Gastroesophageal sphincter (tissue), 4 donors: ENCODE results near the gene SLC6A14. TPM values are rescaled to one million over a fixed set of nuclear protein-coding genes. Genes with fewer than 3 reads are reported as not detected.

Source experiments
- ATAC-seq: fragments of 150-250 bp; one replicate; pipeline ENCODE4 v1.9.1; 2016; ENCODE audit warnings: mild to moderate bottlenecking, moderate library complexity
- H3K27ac ChIP-seq, 4 donors: fragments of 200-600 bp; sonication (generic) in 3 of 4; 1 replicate in 3 of 4; 2 replicates in 1 of 4; pipeline ENCODE4 v1.5.1; 2016 to 2019
- H3K27me3 ChIP-seq: fragments of 200-600 bp; sonication (generic); one replicate; pipeline ENCODE4 v1.5.1; 2019
- H3K36me3 ChIP-seq, 2 donors: fragments of 200-600 bp; sonication (generic); one replicate each; pipeline ENCODE4 v1.5.1; 2019; ENCODE audit warnings: control low read depth in 1 of 2
- H3K4me1 ChIP-seq, 3 donors: fragments of 200-600 bp; sonication (generic); 1 replicate in 2 of 3; 2 replicates in 1 of 3; pipeline ENCODE4 v1.5.1; 2016 to 2019; ENCODE audit warnings: control low read depth in 2 of 3
- H3K4me3 ChIP-seq, 2 donors: fragments of 200-600 bp; sonication (generic); one replicate each; pipeline ENCODE4 v1.5.1; 2019; ENCODE audit warnings: mild to moderate bottlenecking in 1 of 2, moderate library complexity in 1 of 2
- H3K9me3 ChIP-seq, 3 donors: fragments of 200-600 bp; sonication (generic); one replicate each; pipeline ENCODE4 v1.5.1; 2017 to 2019; ENCODE audit warnings: control low read depth in 2 of 3
- CTCF ChIP-seq, 4 experiments: fragments of 200-600 bp in 2 of 4; fragments of 450-650 bp in 2 of 4; sonication (generic) in 1 of 4; IDR thresholded peaks; one replicate each; pipeline ENCODE4 v1.5.1; 2017 to 2019; ENCODE audit warnings: antibody characterized with exemption in 4 of 4, mild to moderate bottlenecking in 2 of 4, moderate library complexity in 2 of 4
- EP300 ChIP-seq: sonication (generic); formaldehyde crosslinking; IDR thresholded peaks from one replicate; pipeline ENCODE4 v1.6.1; 2017; ENCODE audit warnings: antibody characterized with exemption, mild to moderate bottlenecking
- POLR2A ChIP-seq, 2 donors: fragments of 450-650 bp; IDR thresholded peaks; one replicate each; pipeline ENCODE4 v1.6.1; 2017; ENCODE audit warnings: antibody characterized with exemption in 2 of 2, mild to moderate bottlenecking in 2 of 2, moderate library complexity in 1 of 2
- POLR2AphosphoS5 ChIP-seq: sonication (generic); formaldehyde crosslinking; IDR thresholded peaks from one replicate; pipeline ENCODE4 v1.6.1; 2017; ENCODE audit warnings: antibody characterized with exemption
- WGBS, 2 donors: methylation state at CpG; one replicate each; pipeline ENCODE4 v1.1.5; 2018; ENCODE audit warnings: low coverage in 1 of 2; 5-methylcytosine and 5-hydroxymethylcytosine counted together
- total RNA-seq, 4 donors: library from RNA; depleted of rRNA; stranded (reverse); fragments of >200 nt; gene quantifications; one replicate each; pipeline ENCODE4 v1.1.0, GENCODE V29; 2016

The SLC6A14 gene
- total RNA-seq, result 1 to 10 TPM in 1 of 4 donors, not detected in 3; 1.0 TPM

DNA sequence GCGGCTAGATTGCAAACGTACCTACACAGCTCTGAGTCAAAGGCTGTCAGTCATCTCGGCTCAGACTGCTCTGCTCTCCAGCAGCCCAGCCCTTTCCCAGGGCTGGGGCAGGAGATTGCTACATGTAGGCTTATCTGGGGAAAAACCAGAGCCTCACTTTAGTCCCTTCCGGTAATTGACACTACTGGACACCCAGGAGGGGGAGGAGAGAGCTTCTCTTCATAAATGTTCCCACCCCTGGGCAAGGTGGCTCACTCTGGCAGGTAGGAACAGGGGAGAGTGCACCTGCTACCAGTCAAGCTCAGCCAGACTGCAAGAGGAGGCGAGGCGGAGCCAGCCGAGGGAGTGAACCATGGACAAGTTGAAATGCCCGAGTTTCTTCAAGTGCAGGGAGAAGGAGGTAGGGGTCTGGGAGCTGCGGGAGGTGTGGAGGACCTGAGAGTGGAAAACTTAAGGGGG is at the start of gene SLC6A14:
TSS of gene SLC6A14 (plus strand) at position 249 of the 459 bp plus-strand sequence. CDS start at position 353, 104 bp downstream.
- Histone ChIP-seq H3K27ac (no peak within 1 kb of the TSS), H3K4me3 (no peak within 1 kb of the TSS), H3K36me3 (no peaks in the 10 kb centered on the region), H3K4me1 (no peaks in the 10 kb centered on the region), H3K9me3 (no peaks in the 10 kb centered on the region), H3K27me3 (no peaks in the 10 kb centered on the region)
- 69% methylated on average over 6 of the region's 9 CpGs; no CpG with 5 or more reads in 1 of the 2 donors for WGBS, 2 donors
- TF ChIP-seq CTCF (IDR thresholded peaks at IDR 0.05) (no peak), POLR2AphosphoS5 (no peak), EP300 (no peak)
- no peak for ATAC-seq

GRCh38 chrX:116395752-116396151 is 40.7 kb upstream of the SLC6A14 start:
- H3K4me1 ChIP-seq, result no peaks in the 10 kb centered on the region
- TF ChIP-seq CTCF (IDR thresholded peaks at IDR 0.05) (no peak), EP300 (no peak), POLR2AphosphoS5 (no peak), POLR2A (IDR thresholded peaks at IDR 0.05) (no peak)
- ATAC-seq, result no peak
- WGBS, 2 donors, result 86 to 100% methylated on average over 1 of the region's 7 CpGs
- no peak overlapping the region for H3K27ac ChIP-seq
- H3K27me3 ChIP-seq, result no peaks in the 10 kb centered on the region
- no peak overlapping the region for H3K4me3 ChIP-seq
- no peaks in the 10 kb centered on the region for H3K9me3 ChIP-seq
- H3K36me3 ChIP-seq, result no peaks in the 10 kb centered on the region

GRCh38 chrX:116399681-116400080 is 36.7 kb upstream of the SLC6A14 start:
- Histone ChIP-seq H3K9me3 (no peaks in the 10 kb centered on the region), H3K4me1 (no peaks in the 10 kb centered on the region), H3K36me3 (no peaks in the 10 kb centered on the region), H3K27ac (no peak overlapping the region), H3K4me3 (no peak overlapping the region), H3K27me3 (no peaks in the 10 kb centered on the region)
- TF ChIP-seq POLR2AphosphoS5 (no peak), EP300 (no peak), CTCF (IDR thresholded peaks at IDR 0.05) (no peak), POLR2A (IDR thresholded peaks at IDR 0.05) (no peak)
- ATAC-seq, result no peak

- no peaks in the 10 kb centered on the region for H3K4me1 ChIP-seq
- H3K27ac ChIP-seq, result no peak overlapping the region
- no peak overlapping the region for H3K4me3 ChIP-seq
- H3K36me3 ChIP-seq, result no peaks in the 10 kb centered on the region
- no peak for ATAC-seq
- no peaks in the 10 kb centered on the region for H3K9me3 ChIP-seq
- H3K27me3 ChIP-seq, result no peaks in the 10 kb centered on the region
- TF ChIP-seq POLR2AphosphoS5, result no peak
- TF ChIP-seq CTCF (IDR thresholded peaks at IDR 0.05), result no peak
- TF ChIP-seq POLR2A (IDR thresholded peaks at IDR 0.05), result no peak
- TF ChIP-seq EP300, result no peak
- 59 to 67% methylated on average over 2 of the region's 2 CpGs for WGBS, 2 donors
These were observed 27.2 kb upstream of the SLC6A14 start for GRCh38 chrX:116409219-116409618.

DNA sequence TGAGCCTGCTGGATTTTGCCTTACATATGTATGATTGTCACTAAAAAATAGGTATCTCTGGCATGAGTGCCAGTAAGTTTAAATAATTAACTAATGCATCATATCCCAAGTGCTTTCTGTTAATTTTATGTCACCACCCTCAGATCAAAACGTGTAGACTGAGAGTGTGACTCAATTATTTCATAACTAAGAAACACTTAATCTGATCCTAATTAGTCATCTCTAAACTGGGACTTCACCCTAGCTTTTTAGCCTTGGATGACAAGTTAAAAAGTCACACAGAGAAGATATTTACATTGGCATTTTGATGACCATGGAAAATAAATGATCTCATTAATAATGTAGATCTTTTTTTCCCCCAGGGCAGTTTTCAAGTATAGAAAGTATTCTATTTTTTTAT is 23.1 kb upstream of the SLC6A14 start:
- Histone ChIP-seq H3K36me3 (no peaks in the 10 kb centered on the region), H3K4me3 (no peak overlapping the region), H3K9me3 (no peaks in the 10 kb centered on the region), H3K27me3 (no peaks in the 10 kb centered on the region), H3K27ac (no peak overlapping the region), H3K4me1 (no peaks in the 10 kb centered on the region)
- no peak for ATAC-seq
- no peak for TF ChIP-seq CTCF (IDR thresholded peaks at IDR 0.05)
- no peak for TF ChIP-seq POLR2A (IDR thresholded peaks at IDR 0.05)
- TF ChIP-seq POLR2AphosphoS5, result no peak
- no peak for TF ChIP-seq EP300
- 0 to 7% methylated on average over 1 of the region's 1 CpG for WGBS, 2 donors
